GM18505 (cell line): ENCODE data around the gene NBL1.

Experiments
- ATAC-seq: cut with Tn5 transposase; IDR thresholded peaks from one replicate; pipeline ENCODE4 v1.9.1; 2021; ENCODE audit not compliant: unreplicated experiment
- POLR2A ChIP-seq: IDR thresholded peaks from 4 replicates; pipeline ENCODE4 v1.6.1; 2011; ENCODE audit warnings: borderline replicate concordance; ENCODE audit not compliant: insufficient read depth, insufficient read length; ENCODE audit errors: extremely low read depth

NBL1 gene

GRCh38 chr1:19661721-19662228 lies 17.7 kb downstream of the NBL1 start:
- no peak for ATAC-seq

GRCh38 chr1:19662313-19662712 lies 18.2 kb downstream of the NBL1 start:
- TF ChIP-seq POLR2A = no peak
- ATAC-seq = no peak

More at GRCh38 chr1:19661721-19662228, 17.7 kb downstream of the NBL1 start:
- no peak for TF ChIP-seq POLR2A

GRCh38 chr1:19664453-19665185 lies 20.5 kb downstream of the NBL1 start, which contains the start of gene HTR6:
Gene HTR6 (plus strand): TSS chr1:19664875. CDS start chr1:19665754, 879 bp downstream.
- TF ChIP-seq POLR2A = no peak
- no peak for ATAC-seq

GRCh38 chr1:19665186-19665495 lies 21.0 kb downstream of the NBL1 start:
- no peak for TF ChIP-seq POLR2A
- ATAC-seq = no peak

- no peak for ATAC-seq
- TF ChIP-seq POLR2A = no peak
Measured at GRCh38 chr1:19665496-19666465, 21.7 kb downstream of the NBL1 start.

GRCh38 chr1:19668888-19669287 lies 24.8 kb downstream of the NBL1 start:
- no peak for TF ChIP-seq POLR2A
- no peak for ATAC-seq

GRCh38 chr1:19670787-19671186 lies 26.7 kb downstream of the NBL1 start:
- ATAC-seq = no peak
- no peak for TF ChIP-seq POLR2A

- no peak for TF ChIP-seq POLR2A
- ATAC-seq = no peak
Measured at GRCh38 chr1:19672237-19672636, 28.1 kb downstream of the NBL1 start.

- no peak for ATAC-seq
- no peak for TF ChIP-seq POLR2A
Measured at GRCh38 chr1:19675797-19676196, 31.7 kb downstream of the NBL1 start.

- TF ChIP-seq POLR2A = no peak
Measured at GRCh38 chr1:19676438-19676922, 32.4 kb downstream of the NBL1 start.

GRCh38 chr1:19678493-19678892 lies 34.4 kb downstream of the NBL1 start:
- TF ChIP-seq POLR2A = no peak
- ATAC-seq = no peak

More at GRCh38 chr1:19676438-19676922, 32.4 kb downstream of the NBL1 start:
- ATAC-seq = no peak

GRCh38 chr1:19678931-19679453 lies 34.9 kb downstream of the NBL1 start:
- ATAC-seq = no peak
- no peak for TF ChIP-seq POLR2A

- no peak for ATAC-seq
- TF ChIP-seq POLR2A = no peak
Measured at GRCh38 chr1:19679691-19680090, 35.6 kb downstream of the NBL1 start.
